Breast epithelium (tissue), 4 donors: Measurements from ENCODE around the gene NLK. TPM values are rescaled to one million over a fixed set of nuclear protein-coding genes. Genes with fewer than 3 reads are reported as not detected.
"Not testable (repeated sequence)": the region's sequence is repeated elsewhere in the genome, so short reads cannot be mapped to it uniquely, and the experiment has no call there.

Source experiments
- DNase-seq, 2 donors: peaks; one replicate each; pipeline ENCODE4 v3.0.0-alpha.2; 2019; ENCODE audit warnings: low spot score in 2 of 2
- H3K27ac ChIP-seq, 2 donors: fragments of 200-600 bp; sonication (generic) in 1 of 2; one replicate each; pipeline ENCODE4 v1.5.1; 2016 to 2019; ENCODE audit warnings: mild to moderate bottlenecking in 1 of 2
- H3K27me3 ChIP-seq, 2 donors: fragments of 200-600 bp; sonication (generic) in 1 of 2; one replicate each; pipeline versions ENCODE4 v1.5.1 to v1.6.0; 2017 to 2019; ENCODE audit warnings: control low read depth in 1 of 2, mild to moderate bottlenecking in 1 of 2
- H3K36me3 ChIP-seq: fragments of 200-600 bp; one replicate; pipeline ENCODE4 v1.5.1; 2019
- H3K4me1 ChIP-seq, 2 donors: fragments of 200-600 bp; sonication (generic); one replicate each; pipeline ENCODE4 v1.5.1; 2016 to 2019; ENCODE audit warnings: control low read depth in 1 of 2
- H3K4me3 ChIP-seq, 3 donors: fragments of 200-600 bp; sonication (generic); 1 replicate in 2 of 3; 2 replicates in 1 of 3; pipeline ENCODE4 v1.5.1; 2016 to 2019; ENCODE audit warnings: mild to moderate bottlenecking in 3 of 3, moderate library complexity in 2 of 3
- H3K9me3 ChIP-seq, 2 donors: fragments of 200-600 bp; sonication (generic) in 1 of 2; one replicate each; pipeline ENCODE4 v1.5.1; 2016 to 2019; ENCODE audit warnings: control low read depth in 1 of 2
- CTCF ChIP-seq, 3 donors: fragments of 450-650 bp; IDR thresholded peaks; one replicate each; pipeline ENCODE4 v1.5.1; 2016 to 2017; ENCODE audit warnings: antibody characterized with exemption in 3 of 3, mild to moderate bottlenecking in 3 of 3, moderate library complexity in 3 of 3
- POLR2A ChIP-seq: fragments of 450-650 bp; IDR thresholded peaks from one replicate; pipeline ENCODE4 v1.6.1; 2016; ENCODE audit warnings: antibody characterized with exemption, mild to moderate bottlenecking, moderate library complexity
- POLR2AphosphoS5 ChIP-seq, 3 donors: sonication (generic); formaldehyde crosslinking; IDR thresholded peaks; one replicate each; pipeline ENCODE4 v1.6.1; 2017; ENCODE audit warnings: antibody characterized with exemption in 3 of 3
- intact Hi-C: fragments of 100-400 bp; cut with DNase I; formaldehyde crosslinking; loops from one replicate; pipeline ENCODE4 v1.15.1; 2023; ENCODE audit warnings: low total_unique reads
- total RNA-seq, 3 donors: library from RNA; depleted of rRNA; stranded (reverse); fragments of >200 nt; gene quantifications; one replicate each; pipeline ENCODE4 v1.1.0, GENCODE V29; 2016

Gene NLK
- total RNA-seq, 3 donors from 2014 or later: 19.8 to 35.1 (median 27.5) TPM

DNA sequence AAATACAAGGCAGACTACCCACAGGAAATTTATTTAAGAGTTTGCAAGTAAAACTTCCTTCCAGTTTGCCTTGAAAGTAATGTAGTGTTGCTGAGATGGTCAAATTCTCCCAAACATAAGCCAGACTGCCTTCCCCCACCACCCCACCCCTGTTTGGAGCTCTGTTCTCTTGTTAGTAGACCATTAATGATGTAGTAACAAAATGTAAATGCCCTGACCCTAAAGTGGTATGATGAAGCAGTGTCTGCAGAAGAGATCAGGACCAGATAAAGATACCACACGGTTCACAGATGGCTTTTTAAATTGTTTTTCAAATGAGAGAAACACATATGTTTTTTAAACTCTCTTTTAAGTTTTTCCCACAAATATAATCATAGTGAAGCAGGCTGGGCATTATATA is 140.1 kb downstream of the NLK start:
- Histone ChIP-seq H3K27ac (no peak overlapping the region), H3K4me1 (no peaks in the 10 kb centered on the region), H3K27me3 (no peaks in the 10 kb centered on the region), H3K36me3 (no peaks in the 10 kb centered on the region), H3K4me3 (no peak overlapping the region), H3K9me3 (no peaks in the 10 kb centered on the region)
- TF ChIP-seq POLR2AphosphoS5 (IDR thresholded peaks at IDR 0.05): no peak
- no peak for TF ChIP-seq CTCF (IDR thresholded peaks at IDR 0.05)
- no peak for TF ChIP-seq POLR2A
- no peak for DNase-seq
- intact Hi-C loops: no loop called here

DNA sequence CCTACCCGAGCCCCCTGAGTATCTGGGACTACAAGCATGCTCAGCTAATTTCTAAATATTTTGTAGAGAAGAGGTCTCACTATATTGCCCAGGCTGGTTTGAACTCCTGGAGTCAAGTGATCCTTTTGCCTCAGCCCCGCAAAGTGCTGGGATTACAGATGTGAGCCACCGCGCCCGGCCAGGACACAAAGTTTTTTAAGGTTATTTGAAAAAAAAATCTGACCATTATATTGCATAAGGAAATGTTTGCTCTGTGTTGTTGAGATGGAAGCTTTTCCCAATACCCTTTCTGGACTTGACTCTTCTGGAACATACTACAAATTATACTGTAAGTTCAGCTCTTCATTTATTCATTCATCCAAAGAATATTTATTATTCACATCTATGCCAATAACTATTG is 143.2 kb downstream of the NLK start:
- no peaks in the 10 kb centered on the region for H3K36me3 ChIP-seq
- TF ChIP-seq CTCF (IDR thresholded peaks at IDR 0.05): no peak
- no peak for TF ChIP-seq POLR2AphosphoS5 (IDR thresholded peaks at IDR 0.05)
- TF ChIP-seq POLR2A: no peak
- no peak overlapping the region for H3K4me3 ChIP-seq
- H3K27me3 ChIP-seq: no peaks in the 10 kb centered on the region
- no peak overlapping the region for H3K27ac ChIP-seq
- intact Hi-C loops: no loop called here
- H3K4me1 ChIP-seq: no peaks in the 10 kb centered on the region
- no peak for DNase-seq
- H3K9me3 ChIP-seq: no peaks in the 10 kb centered on the region

- H3K27me3 ChIP-seq, H3K9me3 ChIP-seq, H3K4me3 ChIP-seq, intact Hi-C loops, H3K36me3 ChIP-seq, DNase-seq, H3K27ac ChIP-seq, H3K4me1 ChIP-seq: not testable (repeated sequence)
Observed at GRCh38 chr17:28186472-28186871, 144.0 kb downstream of the NLK start.

DNA sequence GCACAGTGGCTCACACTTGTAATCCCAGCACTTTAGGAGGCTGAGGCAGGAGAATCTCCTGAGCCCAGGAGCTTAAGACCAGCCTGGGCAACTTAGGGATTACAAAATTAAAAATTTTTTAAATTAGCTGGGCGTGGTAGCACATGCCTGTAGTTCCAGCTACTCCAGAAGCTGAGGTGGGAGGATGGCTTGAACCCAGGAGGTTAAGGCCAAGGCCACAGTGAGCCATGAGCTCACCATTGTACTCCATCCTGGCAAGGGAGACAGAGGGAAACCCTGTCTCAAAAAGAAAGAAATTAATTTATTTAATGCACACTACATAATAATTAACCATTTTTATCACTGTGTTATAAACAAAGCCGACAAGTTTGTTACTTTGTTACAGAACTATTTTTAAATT is 145.5 kb downstream of the NLK start:
- Histone ChIP-seq H3K4me1 (no peaks in the 10 kb centered on the region), H3K27me3 (no peaks in the 10 kb centered on the region), H3K9me3 (no peaks in the 10 kb centered on the region), H3K27ac (no peak overlapping the region), H3K4me3 (no peak overlapping the region), H3K36me3 (no peaks in the 10 kb centered on the region)
- no peak for TF ChIP-seq CTCF (IDR thresholded peaks at IDR 0.05)
- no peak for TF ChIP-seq POLR2A
- no peak for TF ChIP-seq POLR2AphosphoS5 (IDR thresholded peaks at IDR 0.05)
- no peak for DNase-seq
- intact Hi-C loops: no loop called here

DNA sequence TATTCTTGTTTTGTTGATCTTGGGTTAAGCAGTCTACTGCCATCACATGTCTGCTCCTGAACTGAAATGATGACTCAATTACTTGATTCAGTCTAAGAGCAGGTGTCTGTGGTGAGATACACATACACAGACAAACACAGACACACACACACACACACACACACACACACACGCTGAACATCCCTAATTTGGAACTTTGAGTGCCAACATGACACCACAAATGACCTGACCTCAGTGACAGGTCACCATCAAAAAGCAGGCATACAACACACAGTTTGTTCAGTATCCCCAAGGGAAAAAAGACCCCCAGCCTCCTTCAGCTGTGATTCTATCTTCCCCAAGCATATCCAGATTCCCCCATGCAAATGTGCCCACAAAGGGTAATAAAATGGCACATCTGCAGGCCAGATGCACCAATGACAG is 146.4 kb downstream of the NLK start:
- intact Hi-C loops: no loop called here
- TF ChIP-seq POLR2A: no peak
- no peak for TF ChIP-seq CTCF (IDR thresholded peaks at IDR 0.05)
- no peak for TF ChIP-seq POLR2AphosphoS5 (IDR thresholded peaks at IDR 0.05)
- Histone ChIP-seq H3K9me3 (no peaks in the 10 kb centered on the region), H3K4me3 (no peak overlapping the region), H3K27me3 (no peaks in the 10 kb centered on the region), H3K4me1 (no peaks in the 10 kb centered on the region), H3K36me3 (no peaks in the 10 kb centered on the region), H3K27ac (peak overlapping the region in 1 of 2 donors; percentile 26)
- DNase-seq: no peak

GRCh38 chr17:28189667-28190066 is 147.2 kb downstream of the NLK start:
- H3K27me3 ChIP-seq: no peaks in the 10 kb centered on the region
- no peak for TF ChIP-seq CTCF (IDR thresholded peaks at IDR 0.05)
- no peak for TF ChIP-seq POLR2A
- TF ChIP-seq POLR2AphosphoS5 (IDR thresholded peaks at IDR 0.05): no peak
- H3K36me3 ChIP-seq: no peaks in the 10 kb centered on the region
- no peaks in the 10 kb centered on the region for H3K9me3 ChIP-seq
- no peaks in the 10 kb centered on the region for H3K4me1 ChIP-seq
- intact Hi-C loops: no loop called here
- DNase-seq: no peak
- no peak overlapping the region for H3K4me3 ChIP-seq
- peak overlapping the region in 1 of 2 donors; percentile 26 for H3K27ac ChIP-seq
